Stimulated activated CD4-positive, alpha-beta T cell treated with anti-CD3 and anti-CD28 coated beads, Interleukin-12 subunit alpha, Interleukin-12 subunit beta, amount 100 ng/mL, for 48 hours (primary cell): ENCODE data around the gene DDI2.
"Not testable (repeated sequence)": the region's sequence is repeated elsewhere in the genome, so short reads cannot be mapped to it uniquely, and the experiment has no call there.

Experiments used
- DNase-seq, 3 donors: peaks; one replicate each; pipeline ENCODE4 v3.0.0-alpha.2; 2020; ENCODE audit warnings: low read depth in 2 of 3, low spot score in 1 of 3

The DDI2 gene

DNA sequence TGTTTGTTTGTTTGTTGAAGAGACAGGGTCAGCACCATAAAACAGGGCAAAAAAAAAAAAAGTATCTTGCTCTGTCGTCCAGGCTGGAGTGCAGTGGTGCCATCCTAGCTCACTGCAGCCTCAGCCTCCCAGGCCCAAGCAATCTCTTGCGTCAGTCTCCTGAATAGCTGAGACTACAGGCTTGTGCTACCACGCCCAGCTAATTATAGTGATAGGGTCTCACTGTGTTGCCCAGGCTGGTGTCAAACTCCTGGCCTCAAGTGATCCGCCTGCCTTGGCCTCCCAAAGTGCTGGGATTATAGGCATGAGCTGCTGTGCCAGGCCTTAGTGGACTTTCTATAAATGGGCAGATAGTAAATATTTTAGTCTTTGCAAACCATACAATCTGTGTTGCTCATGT, 19.2 kb downstream of the DDI2 start:
- no peak for DNase-seq

DNA sequence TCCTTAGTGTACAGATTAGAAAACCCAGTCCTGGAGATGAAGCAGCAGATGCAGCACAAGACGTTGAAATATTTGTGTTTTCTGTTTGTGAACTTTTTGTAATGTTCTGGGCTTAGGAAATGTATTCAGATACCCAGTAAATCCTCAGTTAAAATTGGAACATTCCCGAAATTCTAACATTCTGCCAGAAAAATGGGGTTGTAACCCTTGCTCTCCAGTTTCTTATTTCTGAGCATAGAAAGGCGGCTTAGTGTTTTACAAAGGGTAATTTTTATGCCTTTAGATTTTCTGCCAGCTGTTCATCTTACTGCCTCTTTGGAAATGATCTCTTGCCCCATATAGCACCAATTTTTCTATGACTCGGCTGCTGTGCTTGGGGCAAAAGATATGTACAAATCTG, 20.6 kb downstream of the DDI2 start:
- DNase-seq: no peak

DNA sequence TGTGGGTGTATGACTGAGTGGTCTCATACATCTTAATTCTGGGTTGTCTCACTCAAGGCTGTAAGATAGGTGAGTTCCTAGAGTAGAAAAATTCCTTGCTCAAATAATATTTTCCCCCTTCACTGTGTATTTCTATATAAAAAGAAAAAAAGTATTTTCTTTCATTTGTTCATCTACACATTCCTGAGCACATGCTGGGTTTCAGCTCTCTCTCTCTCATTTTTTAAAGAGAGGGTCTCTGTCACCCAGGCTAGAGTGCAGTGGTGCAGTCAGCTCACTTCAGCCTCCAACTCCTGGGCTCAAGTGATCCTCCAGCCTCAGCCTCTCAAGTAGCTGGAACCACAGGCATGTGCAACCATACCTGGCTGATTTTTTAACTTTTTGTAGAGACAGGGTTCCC, 22.0 kb downstream of the DDI2 start:
- no peak for DNase-seq

DNA sequence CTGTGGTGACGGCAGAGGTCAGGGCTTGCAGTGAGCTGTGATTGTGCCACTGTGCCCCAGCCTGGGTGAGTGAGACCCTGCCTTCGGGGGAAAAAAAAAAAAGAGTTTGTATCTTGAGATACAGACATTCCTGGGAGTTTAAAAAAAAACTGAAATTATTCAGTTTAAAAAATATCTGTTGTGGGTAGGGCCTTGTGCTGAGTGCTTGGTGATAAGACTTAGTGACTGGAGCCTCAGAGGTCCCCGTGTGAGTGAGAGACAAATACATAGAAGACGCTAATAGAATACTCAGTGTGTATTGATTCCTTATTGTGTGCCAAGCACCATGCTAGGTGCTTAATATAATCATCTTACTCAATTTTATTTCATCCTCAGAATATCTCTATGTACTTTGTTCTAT, 22.7 kb downstream of the DDI2 start:
- DNase-seq: no peak

DNA sequence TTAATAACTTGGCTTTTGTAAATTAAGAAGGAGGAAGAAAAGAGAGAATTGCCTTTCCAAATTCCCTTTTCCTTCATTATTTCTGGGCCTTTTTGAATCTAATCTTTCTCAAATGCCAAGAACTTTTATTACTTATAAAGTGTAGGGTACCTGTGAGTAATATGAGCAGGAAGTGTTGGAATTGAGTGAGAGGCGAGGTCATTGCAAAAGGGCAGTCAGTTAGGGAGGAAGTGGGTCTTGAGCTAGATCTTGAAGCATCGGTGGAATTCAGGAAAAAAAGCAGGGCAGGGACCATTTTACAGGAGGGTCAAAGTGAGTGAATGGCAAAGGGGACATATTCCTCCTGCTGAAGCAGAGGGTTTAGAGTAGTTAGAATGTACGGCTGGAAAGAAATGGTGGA, 23.4 kb downstream of the DDI2 start:
- DNase-seq: no peak

DNA sequence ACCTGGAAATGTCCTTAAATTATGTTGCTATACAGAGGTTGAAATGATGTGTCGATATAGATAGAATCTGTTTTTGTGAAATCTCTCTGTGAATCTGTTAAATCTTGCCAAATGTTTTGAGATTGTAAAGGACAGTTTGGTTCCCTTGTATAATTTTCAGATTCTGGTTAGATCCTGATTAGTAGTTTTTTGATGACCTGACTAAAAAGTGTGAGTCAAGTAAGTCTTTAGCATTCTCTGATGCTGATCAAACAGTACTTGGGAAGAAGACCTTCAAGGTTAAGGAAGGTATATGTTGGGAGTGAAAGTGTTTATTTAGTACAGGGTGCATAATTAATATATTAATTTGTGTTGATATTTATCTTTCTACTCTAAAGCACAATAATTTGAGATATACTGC, 32.7 kb downstream of the DDI2 start:
- no peak for DNase-seq

DNA sequence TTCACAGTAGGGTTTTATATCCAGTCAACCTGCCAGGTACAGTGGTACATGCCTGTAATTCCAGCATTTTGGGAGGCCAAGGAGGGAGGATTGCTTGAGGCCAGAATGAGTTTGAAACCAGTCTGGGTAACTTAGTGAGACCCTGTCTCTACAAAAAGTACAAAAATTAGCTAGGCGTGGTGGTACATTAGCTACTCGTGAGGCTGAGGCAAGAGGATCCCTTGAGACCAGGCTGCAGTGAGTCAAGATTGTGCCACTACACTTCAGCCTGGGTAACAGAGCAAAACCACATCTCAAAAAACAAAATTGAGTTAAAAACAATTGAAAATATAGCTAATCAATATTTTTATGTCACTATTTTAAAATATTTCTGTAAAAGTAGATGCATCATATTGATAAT, 33.2 kb downstream of the DDI2 start:
- no peak for DNase-seq

DNA sequence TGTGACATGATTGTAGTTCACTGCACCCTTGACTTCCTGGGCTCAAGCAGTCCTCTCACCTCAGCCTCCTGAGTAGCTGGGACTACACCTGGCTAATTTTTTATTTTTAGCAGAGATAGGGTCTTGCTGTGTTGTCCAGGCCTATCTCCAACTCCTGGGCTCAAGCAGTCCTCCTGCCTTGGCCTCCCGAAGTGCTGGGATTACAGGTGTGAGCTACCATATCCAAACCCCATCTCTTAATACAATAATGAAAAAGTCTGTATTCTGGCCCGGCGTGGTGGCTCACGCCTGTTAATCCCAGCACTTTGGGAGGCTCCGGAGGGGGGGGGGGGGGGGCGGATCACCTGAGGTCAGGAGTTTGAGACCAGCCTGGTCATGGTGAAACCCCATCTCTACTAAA, 34.9 kb downstream of the DDI2 start:
- not testable (repeated sequence) for DNase-seq

DNA sequence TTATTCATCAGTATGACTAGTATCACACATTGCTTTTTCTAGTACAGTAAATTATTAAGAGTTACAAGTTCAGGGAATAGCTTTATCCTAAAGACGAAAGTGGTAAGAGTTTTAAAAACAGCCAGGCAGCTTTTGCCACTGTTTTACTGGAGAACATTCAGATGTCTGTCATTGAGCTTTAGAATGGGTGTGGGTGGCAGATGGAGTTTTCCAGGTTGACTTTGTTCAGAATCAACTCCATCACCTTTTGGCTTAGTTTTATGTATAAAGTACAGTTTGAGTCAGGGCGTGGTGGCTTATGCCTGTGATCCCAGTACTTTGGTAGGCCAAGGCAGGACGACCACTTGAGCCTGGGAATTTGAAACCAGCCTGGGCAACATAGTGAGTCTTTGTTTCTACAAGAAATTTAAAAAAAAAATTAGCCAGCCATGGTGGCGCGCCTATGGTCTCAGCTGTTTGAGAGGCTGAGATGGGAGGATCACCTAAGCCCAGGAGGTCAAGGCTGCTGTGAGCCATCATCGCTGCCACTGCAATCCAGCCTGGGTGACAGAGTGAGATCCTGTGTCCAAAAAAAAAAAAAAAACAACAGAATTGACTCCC, 36.9 kb downstream of the DDI2 start:
- no peak for DNase-seq

DNA sequence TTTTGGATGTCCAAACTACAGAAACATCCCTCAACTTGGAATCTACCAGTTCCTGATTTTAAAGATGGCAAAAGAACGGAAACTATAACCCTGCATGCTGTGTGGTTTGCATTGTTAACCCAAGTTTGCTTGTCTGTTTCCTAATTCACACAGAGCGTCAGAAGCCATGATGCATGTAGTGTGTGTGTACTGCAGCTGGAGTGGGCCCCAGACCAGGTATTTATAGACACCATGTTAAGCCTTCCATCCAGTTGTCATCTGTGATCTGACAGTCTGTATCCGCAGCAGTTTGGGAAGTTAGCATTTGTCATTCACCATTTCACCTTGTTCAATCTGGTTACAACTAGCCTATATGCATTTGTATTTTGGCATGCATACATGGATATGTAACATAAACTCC, 39.2 kb downstream of the DDI2 start:
- no peak for DNase-seq

DNA sequence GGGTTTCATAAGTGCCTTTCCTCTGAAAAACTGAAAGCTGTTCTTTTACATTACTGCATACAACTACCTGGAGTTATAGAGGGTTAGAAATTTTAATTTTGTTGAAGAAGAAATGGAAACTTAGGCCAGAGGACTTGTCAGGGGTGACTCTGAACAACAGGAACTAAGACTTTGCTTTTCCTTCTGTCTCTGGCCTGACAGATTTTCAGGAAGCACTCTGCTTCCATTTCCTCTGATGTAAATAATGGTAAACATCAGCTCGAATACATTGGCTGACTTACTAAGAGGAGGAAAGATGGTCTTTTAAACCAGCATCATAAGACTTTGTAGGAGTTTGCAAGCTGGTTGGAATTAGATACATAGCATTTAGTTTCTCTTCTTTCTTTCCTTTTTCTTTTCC, 39.8 kb downstream of the DDI2 start:
- DNase-seq: no peak

DNA sequence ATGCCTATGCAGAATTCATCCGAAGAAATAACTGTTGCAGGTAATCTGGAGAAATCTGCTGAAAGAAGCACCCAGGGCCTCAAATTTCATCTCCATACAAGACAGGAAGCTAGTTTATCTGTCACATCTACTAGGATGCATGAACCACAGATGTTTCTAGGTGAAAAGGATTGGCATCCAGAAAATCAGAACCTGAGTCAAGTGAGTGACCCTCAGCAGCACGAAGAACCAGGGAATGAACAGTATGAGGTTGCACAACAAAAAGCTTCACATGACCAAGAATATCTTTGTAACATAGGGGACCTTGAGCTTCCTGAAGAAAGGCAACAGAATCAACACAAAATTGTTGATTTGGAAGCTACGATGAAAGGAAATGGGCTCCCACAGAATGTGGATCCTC, 42.9 kb downstream of the DDI2 start:
- DNase-seq: no peak

DNA sequence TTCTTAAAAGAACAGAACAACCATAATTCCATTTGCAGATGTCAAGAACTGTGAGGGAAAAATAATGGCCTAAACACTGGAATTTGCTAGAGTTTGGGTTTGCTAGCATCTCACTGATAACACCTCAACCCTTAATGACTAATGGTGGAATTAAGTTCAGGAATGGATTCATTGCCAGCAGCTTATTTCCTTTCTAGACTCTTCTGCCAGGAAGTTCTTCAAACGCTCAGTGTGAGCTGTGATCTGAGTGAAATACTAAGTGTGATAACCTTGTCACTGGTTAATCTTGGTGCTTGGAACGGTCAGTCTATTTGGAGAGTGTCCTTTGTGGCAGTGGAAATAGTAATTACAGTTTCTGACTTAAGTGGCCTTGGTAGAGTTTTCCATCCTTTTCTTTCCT, 45.2 kb downstream of the DDI2 start:
- DNase-seq: no peak

DNA sequence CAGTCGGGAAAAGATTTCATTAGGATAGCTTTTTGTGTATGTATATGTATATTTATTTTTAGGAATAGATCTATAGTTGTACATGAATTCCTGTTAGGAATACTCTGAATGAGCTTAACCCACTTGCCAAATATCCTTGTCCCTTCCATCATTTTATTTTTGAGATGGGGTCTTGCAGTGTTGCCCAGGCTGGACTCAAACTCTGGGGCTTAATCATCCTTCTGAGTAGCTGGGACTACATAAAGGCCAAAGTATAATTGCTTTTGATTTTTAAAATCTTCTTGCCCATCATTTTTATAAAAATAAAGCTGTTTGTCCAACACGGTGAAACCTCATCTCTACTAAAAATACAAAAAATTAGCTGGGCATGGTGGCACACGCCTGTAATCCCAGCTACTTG, 46.7 kb downstream of the DDI2 start:
- DNase-seq: no peak

DNA sequence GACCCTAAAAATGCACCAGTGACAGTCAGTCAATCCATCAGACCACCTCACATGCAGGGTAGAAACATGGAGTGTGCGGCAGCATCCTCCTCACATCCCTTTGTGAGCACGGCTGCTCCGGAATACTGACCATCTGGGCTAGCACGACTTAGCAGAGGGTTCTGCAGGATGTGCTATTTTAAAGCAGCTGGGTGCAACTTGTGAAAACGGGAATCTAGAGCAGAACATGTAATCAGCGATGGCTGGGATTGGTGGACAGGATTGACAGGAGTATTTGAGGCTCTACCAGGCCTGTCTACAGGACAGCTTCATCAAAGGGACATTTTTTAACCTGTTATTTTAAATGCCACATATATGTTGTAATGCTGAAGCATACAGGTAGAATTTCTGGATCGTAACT, 50.1 kb downstream of the DDI2 start:
- DNase-seq: no peak

DNA sequence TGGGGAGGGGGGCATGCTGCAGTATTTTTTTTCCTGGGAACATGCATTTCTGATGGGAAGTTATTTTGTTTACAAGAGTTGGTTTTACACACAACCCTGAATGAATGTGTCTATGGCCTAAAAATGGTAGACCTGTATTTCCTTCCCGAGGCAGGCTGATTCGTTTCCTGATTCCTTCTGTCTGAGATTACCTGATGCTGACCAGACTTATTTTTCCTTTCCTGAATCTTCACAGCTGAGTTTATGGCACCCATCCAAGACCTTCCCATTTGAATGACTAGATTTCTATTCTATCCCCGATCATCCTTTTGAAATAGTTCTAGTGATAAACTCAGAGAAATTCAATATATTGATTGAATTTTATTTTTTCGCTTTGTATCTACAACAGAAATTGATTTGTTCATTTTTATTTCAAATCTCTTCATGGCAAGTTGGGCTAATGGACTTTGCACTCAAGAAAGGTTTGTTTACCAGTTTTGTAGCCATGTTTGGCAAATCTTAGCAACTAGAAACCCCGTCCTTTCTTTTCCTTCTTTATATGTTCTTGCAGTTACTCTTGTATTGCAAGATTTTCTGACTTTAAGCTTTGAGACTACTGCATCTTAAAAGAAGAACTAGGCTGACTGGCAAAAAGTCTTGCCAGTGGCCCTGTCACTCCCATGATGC, 51.0 kb downstream of the DDI2 start:
- DNase-seq: no peak

DNA sequence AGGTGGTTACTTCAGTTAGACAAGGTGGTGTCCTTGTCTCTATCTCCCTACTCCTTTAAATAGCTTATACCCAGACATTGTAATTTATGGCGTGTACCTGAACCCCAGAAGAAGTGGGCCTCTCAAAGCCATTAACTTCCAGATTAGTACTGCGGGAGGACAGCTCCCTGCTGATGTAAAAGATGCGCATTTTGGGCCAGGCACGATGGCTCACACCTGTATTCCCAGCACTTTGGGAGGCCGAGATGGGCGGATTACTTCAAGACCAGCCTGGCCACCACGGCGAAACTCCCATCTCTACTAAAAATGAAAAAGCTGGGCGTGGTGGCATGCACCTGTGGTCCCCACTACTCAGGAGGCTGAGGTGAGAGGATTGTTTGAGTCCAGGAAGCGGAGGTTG, 51.8 kb downstream of the DDI2 start:
- no peak for DNase-seq

DNA sequence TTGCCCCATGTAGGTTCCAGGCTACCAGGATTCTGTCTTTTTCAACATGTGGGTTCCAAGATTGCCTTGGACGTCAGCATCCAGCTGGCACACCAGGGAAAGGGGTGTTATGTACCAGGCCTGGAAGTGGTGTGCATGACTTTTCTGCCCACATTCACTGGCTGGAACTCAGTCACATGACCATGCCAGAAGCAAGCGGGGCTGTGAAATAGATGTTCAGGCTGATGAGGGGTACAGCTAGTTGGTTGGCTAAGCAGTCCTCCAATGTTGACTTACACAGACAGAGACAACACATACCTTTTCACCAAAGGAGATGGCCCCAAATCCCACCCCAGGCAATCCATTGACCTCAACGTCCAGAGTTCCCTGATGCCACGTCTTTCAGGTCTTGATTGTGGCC, 52.6 kb downstream of the DDI2 start:
- DNase-seq: no peak

DNA sequence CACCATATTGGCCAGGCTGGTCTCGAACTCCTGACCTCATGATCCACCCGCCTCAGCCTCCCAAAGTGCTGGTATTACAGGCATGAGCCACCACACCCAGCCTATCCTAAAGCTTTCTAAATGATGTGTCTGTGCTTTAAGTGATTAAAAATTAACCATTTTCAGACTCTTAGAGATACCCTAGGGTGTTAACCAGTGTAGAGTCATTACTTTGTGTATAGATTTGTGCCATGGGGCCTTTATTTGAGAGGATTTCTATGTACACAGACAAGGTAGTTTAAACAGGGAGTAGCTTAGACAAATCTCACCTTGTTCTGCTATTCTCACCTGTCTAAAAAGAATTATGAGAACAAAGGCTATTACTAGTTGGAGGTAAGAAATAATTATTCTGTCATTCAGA, 54.2 kb downstream of the DDI2 start:
- DNase-seq: no peak

DNA sequence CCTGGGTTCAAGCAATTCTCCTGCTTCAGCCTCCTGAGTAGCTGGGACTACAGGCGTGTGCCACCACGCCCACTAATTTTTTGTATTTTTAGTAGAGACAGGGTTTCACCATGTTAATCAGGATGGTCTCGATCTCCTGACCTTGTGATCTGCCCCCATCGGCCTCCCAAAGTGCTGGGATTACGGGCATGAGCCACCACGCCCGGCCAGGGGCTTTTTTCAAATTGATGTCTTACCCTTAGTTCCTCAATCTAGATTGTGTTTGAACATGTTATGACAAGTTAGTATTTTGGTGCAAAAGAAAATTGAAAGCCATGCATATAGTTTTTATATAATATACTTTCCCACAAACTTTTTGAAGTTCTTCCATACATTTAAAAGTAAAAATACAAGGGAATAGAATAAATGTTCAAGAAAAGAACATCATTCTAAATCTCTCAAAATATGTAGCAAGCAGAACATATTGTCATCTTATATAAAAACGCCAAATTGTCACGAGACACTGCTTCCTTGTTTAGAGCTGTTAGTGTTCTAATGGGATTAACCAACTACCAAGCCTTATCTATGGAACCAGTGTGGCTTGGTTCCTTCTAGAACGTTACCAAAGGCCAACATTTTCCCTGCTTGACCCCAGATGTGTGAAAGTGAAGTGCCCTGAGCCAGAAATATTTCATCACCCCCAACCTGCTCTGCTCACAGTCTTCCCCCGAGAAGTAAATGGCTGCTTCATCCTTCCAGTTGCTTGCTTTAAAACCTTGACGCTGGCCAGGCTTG, 57.3 kb downstream of the DDI2 start:
- DNase-seq: no peak

DNA sequence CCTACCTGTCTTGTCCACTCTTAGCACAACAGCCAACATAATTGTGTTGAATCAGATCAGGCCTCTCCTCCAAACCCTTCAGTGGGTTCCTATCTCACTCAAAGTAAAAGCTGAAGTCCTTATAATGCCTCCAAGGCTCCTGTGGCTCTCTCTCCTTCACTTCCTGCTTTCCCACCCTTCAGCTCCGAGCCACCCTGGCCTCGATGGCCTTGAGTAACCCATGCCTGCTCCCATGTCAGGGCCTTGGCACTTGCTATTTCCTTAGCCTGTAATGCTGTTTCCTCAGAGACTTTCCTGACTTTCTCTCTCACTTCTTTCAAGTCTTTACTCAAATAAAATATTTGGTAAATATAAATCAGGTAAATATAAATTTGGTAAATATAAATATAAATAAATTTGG, 58.8 kb downstream of the DDI2 start:
- DNase-seq: no peak
